PC-3 (cell line): ENCODE measurements around the gene VEGFC.

Experiments
- CTCF ChIP-seq: fragments of 300-600 bp; sonication (generic); conservative IDR thresholded peaks from 2 replicates; pipeline ENCODE4 v1.5.1; 2017; ENCODE audit warnings: antibody characterized with exemption, low read depth, mild to moderate bottlenecking, low read length
- EZH2 ChIP-seq: fragments of 300-600 bp; sonication (generic); IDR thresholded peaks from one replicate; pipeline ENCODE4 v1.6.1; 2017; ENCODE audit warnings: antibody characterized with exemption, mild to moderate bottlenecking, low read length; ENCODE audit not compliant: unreplicated experiment

GRCh38 chr4:176830971-176831370, 38.2 kb upstream of the VEGFC start:
- TF ChIP-seq CTCF (no peak), EZH2 (no peak)
